ENCODE results near the gene PA2G4.

DNA sequence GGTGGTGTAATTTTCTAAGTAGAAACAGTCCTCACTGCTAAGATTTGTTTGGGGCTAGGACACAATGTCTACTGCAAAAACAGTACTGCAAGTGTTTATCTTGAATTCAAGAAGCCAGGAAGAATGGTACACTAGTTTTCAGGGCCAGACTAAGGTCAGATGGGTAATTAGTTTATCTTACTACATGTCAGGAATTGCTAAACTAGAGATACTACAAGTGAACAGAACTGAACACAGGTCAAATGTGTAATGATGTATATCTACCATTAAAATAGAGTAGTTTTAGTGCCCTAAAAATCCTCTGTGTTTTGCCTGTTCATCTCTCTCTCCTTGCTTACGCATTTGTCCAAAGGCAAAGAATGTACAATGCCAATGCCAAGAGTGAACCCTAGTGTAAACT is 9.7 kb downstream of the PA2G4 start:
- TF ChIP-seq, protein P1, sequence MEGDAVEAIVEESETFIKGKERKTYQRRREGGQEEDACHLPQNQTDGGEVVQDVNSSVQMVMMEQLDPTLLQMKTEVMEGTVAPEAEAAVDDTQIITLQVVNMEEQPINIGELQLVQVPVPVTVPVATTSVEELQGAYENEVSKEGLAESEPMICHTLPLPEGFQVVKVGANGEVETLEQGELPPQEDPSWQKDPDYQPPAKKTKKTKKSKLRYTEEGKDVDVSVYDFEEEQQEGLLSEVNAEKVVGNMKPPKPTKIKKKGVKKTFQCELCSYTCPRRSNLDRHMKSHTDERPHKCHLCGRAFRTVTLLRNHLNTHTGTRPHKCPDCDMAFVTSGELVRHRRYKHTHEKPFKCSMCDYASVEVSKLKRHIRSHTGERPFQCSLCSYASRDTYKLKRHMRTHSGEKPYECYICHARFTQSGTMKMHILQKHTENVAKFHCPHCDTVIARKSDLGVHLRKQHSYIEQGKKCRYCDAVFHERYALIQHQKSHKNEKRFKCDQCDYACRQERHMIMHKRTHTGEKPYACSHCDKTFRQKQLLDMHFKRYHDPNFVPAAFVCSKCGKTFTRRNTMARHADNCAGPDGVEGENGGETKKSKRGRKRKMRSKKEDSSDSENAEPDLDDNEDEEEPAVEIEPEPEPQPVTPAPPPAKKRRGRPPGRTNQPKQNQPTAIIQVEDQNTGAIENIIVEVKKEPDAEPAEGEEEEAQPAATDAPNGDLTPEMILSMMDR (IDR thresholded peaks at IDR 0.05) = no peak
- TF ChIP-seq ZFP36 (IDR thresholded peaks at IDR 0.05; ENCODE audit: borderline replicate concordance, partially characterized antibody) = no peak
- TF ChIP-seq POLR2A (IDR thresholded peaks at IDR 0.05; ENCODE audit: low read length) = no peak
- 0 out of 5 replicates have a peak, but pooled peaks of 1 of the 2 experiments have one; percentile 36 for TF ChIP-seq JUN (IDR thresholded peaks at IDR 0.05)
- TF ChIP-seq, protein P2, sequence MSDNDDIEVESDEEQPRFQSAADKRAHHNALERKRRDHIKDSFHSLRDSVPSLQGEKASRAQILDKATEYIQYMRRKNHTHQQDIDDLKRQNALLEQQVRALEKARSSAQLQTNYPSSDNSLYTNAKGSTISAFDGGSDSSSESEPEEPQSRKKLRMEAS (IDR thresholded peaks at IDR 0.05) = no peak
- no peak for TF ChIP-seq EP300 (IDR thresholded peaks at IDR 0.05)
- no peak for TF ChIP-seq CHD2 (IDR thresholded peaks at IDR 0.05; ENCODE audit: low read length, partially characterized antibody)
- no peak for TF ChIP-seq CEBPB (IDR thresholded peaks at IDR 0.05)
- no peak for TF ChIP-seq MAFK (IDR thresholded peaks at IDR 0.05; ENCODE audit: partially characterized antibody)
- no peak for TF ChIP-seq BHLHE40 (IDR thresholded peaks at IDR 0.05; ENCODE audit: low read depth, low read length)
